Lung (tissue), 12 donors: ENCODE results near the gene LONP2. TPM values are rescaled to one million over a fixed set of nuclear protein-coding genes. Genes with fewer than 3 reads are reported as not detected.
"Not testable (repeated sequence)": the region's sequence is repeated elsewhere in the genome, so short reads cannot be mapped to it uniquely, and the experiment has no call there.

Source experiments
- ATAC-seq: fragments of 200-7000 bp; cut with Tn5 transposase; one replicate; pipeline ENCODE4 v1.9.1; 2020; ENCODE audit warnings: moderate number of reproducible peaks; ENCODE audit not compliant: insufficient read depth, low FRiP score
- DNase-seq, 3 donors: peaks; one replicate each; pipeline ENCODE4 v3.0.0-alpha.2; 2013 to 2017
- H3K27ac ChIP-seq, 2 donors: one replicate each; pipeline ENCODE4 v1.5.1; 2013; ENCODE audit warnings: mild to moderate bottlenecking in 2 of 2, moderate library complexity in 2 of 2, control low read depth in 1 of 2, inconsistent platforms in 1 of 2, low read depth in 1 of 2, low read length in 1 of 2
- H3K27me3 ChIP-seq, 3 donors: one replicate each; pipeline ENCODE4 v1.5.1; 2013; ENCODE audit warnings: low read length in 2 of 3; ENCODE audit not compliant: control insufficient read depth in 3 of 3, insufficient read depth in 3 of 3
- H3K36me3 ChIP-seq, 4 donors: one replicate each; pipeline ENCODE4 v1.5.1; 2013; ENCODE audit warnings: low read length in 4 of 4, mild to moderate bottlenecking in 1 of 4, moderate library complexity in 1 of 4; ENCODE audit not compliant: control insufficient read depth in 4 of 4, insufficient read depth in 4 of 4
- H3K4me1 ChIP-seq, 5 donors: one replicate each; pipeline ENCODE4 v1.5.1; 2013; ENCODE audit warnings: low read length in 5 of 5, mild to moderate bottlenecking in 2 of 5, moderate library complexity in 1 of 5; ENCODE audit not compliant: control insufficient read depth in 5 of 5, insufficient read depth in 5 of 5
- H3K4me3 ChIP-seq: one replicate; pipeline ENCODE4 v1.5.1; 2013; ENCODE audit warnings: mild to moderate bottlenecking, control low read depth, moderate library complexity
- H3K9ac ChIP-seq, 2 donors: one replicate each; pipeline ENCODE4 v1.5.1; 2013; ENCODE audit warnings: low read length in 2 of 2, control low read depth in 1 of 2; ENCODE audit not compliant: insufficient read depth in 1 of 2
- H3K9me3 ChIP-seq, 4 donors: one replicate each; pipeline ENCODE4 v1.5.1; 2013; ENCODE audit warnings: low read length in 3 of 4, mild to moderate bottlenecking in 1 of 4, moderate library complexity in 1 of 4; ENCODE audit not compliant: control insufficient read depth in 4 of 4, insufficient read depth in 3 of 4
- CTCF ChIP-seq: IDR thresholded peaks from 2 replicates; pipeline ENCODE4 v1.5.1; 2012; ENCODE audit warnings: mild to moderate bottlenecking; ENCODE audit errors: control extremely low read depth, extremely low read depth
- WGBS, 2 donors: extraction: QIAGEN DNeasy Blood & Tissue Kit; methylation state at CpG; one replicate each; pipeline ENCODE4 v1.1.7; 2013; 5-methylcytosine and 5-hydroxymethylcytosine counted together
- polyA plus RNA-seq, 2 donors: library from polyadenylated mRNA; stranded (reverse); fragments of 200-250 nt; gene quantifications; one replicate each; pipeline ENCODE4 v1.2.1, GENCODE V29; 2013
- total RNA-seq, 2 donors: library from RNA; depleted of rRNA in 1 of 2; stranded (reverse); fragments of >200 nt in 1 of 2; gene quantifications; one replicate each; pipeline ENCODE4 v1.2.1, GENCODE V29; 2014 to 2021
- donor health status: control.
- donor health status: control.
- donor health status: Bipolar disorder and iron deficiency.
- donor health status: healthy.
- donor health status: DM: yes; HTN: yes; CAD: no.

The LONP2 gene
- total and polyA plus RNA-seq, 4 donors: 20.7 to 81.5 (median 46.1) TPM

DNA sequence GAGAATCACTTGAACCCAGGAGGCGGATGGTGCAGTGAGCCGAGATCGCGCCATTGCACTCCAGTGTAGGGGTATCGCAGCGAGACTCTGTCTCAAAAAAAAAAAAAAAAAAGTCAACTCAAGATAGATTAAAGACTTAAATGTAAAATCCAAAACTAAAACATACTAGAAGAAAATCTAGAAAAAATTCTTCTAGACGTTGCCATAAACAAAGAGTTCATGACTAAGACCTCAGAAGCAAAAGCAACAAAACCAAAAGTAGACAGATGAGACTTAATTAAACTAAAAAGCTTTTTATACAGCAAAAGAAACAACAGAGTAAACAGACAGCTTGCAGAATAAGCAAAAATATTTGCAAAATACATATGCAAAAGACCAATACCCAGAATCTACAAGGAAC lies 64.4 kb downstream of the LONP2 start:
- H3K4me3 ChIP-seq: no peak overlapping the region
- DNase-seq: no peak
- 97 to 100% methylated on average over 7 of the region's 7 CpGs for WGBS, 2 donors
- H3K9ac ChIP-seq: no peak overlapping the region
- peaks cover 5 to 10% (median 9%) of the 10 kb centered on the region in 4 donors for H3K9me3 ChIP-seq
- H3K4me1 ChIP-seq: no peaks in the 10 kb centered on the region
- no peaks in the 10 kb centered on the region for H3K27me3 ChIP-seq
- H3K36me3 ChIP-seq: peaks cover 19 to 56% (median 35%) of the 10 kb centered on the region in 4 donors
- H3K27ac ChIP-seq: no peak overlapping the region
- TF ChIP-seq CTCF: no peak
- ATAC-seq: no peak

- 98 to 99% methylated on average over 4 of the region's 4 CpGs for WGBS, 2 donors
Measured at GRCh38 chr16:48310908-48311641, 67.0 kb downstream of the LONP2 start.

GRCh38 chr16:48313905-48314304 lies 69.8 kb downstream of the LONP2 start:
- not testable (repeated sequence) for H3K27ac ChIP-seq, H3K4me1 ChIP-seq, H3K4me3 ChIP-seq, DNase-seq, H3K27me3 ChIP-seq, H3K9ac ChIP-seq, ATAC-seq, H3K9me3 ChIP-seq
- peaks cover 7 to 37% (median 20%) of the 10 kb centered on the region in 4 donors for H3K36me3 ChIP-seq
- WGBS, 2 donors: 99 to 100% methylated on average over 3 of the region's 3 CpGs

More at GRCh38 chr16:48310908-48311641, 67.0 kb downstream of the LONP2 start:
- no peak overlapping the region for H3K27ac ChIP-seq
- no peak overlapping the region for H3K4me3 ChIP-seq
- no peaks in the 10 kb centered on the region for H3K27me3 ChIP-seq
- H3K9me3 ChIP-seq: peaks cover 5 to 10% (median 9%) of the 10 kb centered on the region in 4 donors
- H3K36me3 ChIP-seq: peaks cover 11 to 45% (median 29%) of the 10 kb centered on the region in 4 donors
- H3K4me1 ChIP-seq: peaks cover 0 to 4% (median 0%) of the 10 kb centered on the region in 5 donors
- TF ChIP-seq CTCF: no peak
- DNase-seq (no peak), ATAC-seq (no peak)
- no peak overlapping the region for H3K9ac ChIP-seq

DNA sequence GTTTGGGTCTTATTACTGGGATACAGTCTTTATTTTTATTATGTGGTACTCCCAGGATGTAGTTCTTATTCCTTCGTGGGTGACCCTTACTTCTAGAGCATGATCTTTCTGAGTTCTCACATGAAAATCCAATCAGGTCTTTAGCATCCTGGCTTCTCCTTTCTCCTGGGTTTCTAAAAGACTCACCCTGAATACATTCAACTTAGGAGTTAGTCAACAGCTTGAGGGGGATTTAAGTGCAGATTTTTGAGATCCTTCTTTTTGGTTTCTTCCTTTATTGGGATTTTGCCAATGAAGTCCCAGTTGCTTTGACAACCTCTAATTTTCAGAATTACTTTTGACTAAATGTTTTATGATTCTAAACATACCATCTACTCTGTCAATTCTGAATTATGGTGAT lies 72.9 kb downstream of the LONP2 start:
- Histone ChIP-seq H3K9ac (no peak overlapping the region), H3K9me3 (peaks cover 0 to 4% (median 3%) of the 10 kb centered on the region in 4 donors), H3K4me1 (peaks cover 0 to 15% (median 0%) of the 10 kb centered on the region in 5 donors), H3K36me3 (peaks cover 3 to 20% (median 12%) of the 10 kb centered on the region in 4 donors), H3K27ac (no peak overlapping the region), H3K4me3 (no peak overlapping the region), H3K27me3 (no peaks in the 10 kb centered on the region)
- DNase-seq (no peak), ATAC-seq (no peak)
- TF ChIP-seq CTCF: no peak
- WGBS, 2 donors: 88% methylated on average over 1 of the region's 1 CpG
